Left cardiac atrium (tissue), 4 donors: ENCODE data around the gene ADGRG3. TPM values are rescaled to one million over a fixed set of nuclear protein-coding genes. Genes with fewer than 3 reads are reported as not detected.
"Not testable (repeated sequence)": the region's sequence is repeated elsewhere in the genome, so short reads cannot be mapped to it uniquely, and the experiment has no call there.

Experiments
- ATAC-seq, 2 donors: fragments of 200-7000 bp; cut with Tn5 transposase; one replicate each; pipeline ENCODE4 v1.9.1; 2020; ENCODE audit warnings: mild to moderate bottlenecking in 2 of 2, moderate library complexity in 2 of 2
- DNase-seq: peaks from one replicate; pipeline ENCODE4 v3.0.0-alpha.2; 2020
- intact Hi-C, 2 donors: fragments of 100-400 bp; cut with DNase I; formaldehyde crosslinking; loops; one replicate each; pipeline versions ENCODE4 v1.14.1 to v1.15.1; 2022 to 2023
- total RNA-seq, 2 donors: library from RNA; stranded (reverse); fragmentation: NEBNext Ultra II Directional; extraction: Animal tissue kit (Norgen Biotek cat#: 25700); gene quantifications; one replicate each; pipeline ENCODE4 v1.2.1, GENCODE V29; 2021
- donor health status: DM: no; HTN: yes; CAD: no.
- donor health status: DM: no; HTN: yes; CAD: no; lungs with severe emphysema.
- donor health status: DM: yes; HTN: yes; CAD: no.
- donor health status: Dilated cardiomyopathy.

ADGRG3 gene
- total RNA-seq, 2 donors from 2014 or later: 0.97 to 1.1 TPM

DNA sequence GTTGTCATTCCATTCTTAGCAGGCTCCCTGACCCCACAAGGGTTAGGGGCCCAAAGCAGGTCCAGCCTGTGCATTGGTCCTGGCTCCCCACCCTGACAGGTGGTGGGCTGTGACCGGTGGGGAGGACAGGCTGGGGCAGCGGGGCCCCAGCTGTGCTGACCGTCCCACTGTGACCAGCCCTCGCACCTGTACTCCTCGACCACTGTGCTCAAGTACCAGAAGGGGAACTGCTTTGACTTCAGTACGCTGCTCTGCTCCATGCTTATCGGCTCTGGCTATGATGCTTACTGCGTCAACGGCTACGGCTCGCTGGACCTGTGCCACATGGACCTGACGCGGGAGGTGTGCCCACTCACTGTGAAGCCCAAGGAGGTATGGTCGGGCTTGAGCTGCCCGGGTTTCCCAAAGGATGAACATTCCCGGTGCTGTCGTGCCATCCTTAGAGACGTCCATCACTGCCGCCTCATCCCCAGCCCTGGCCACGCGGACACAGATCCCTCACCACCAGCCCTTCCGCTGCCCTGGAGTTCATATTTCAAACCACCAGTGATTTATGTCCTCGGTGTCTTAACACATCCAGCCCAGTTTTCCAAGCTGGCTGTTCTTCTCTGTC is 33.8 kb downstream of the ADGRG3 start:
- ATAC-seq: no peak
- no peak for DNase-seq
- intact Hi-C loops: no loop called here

DNA sequence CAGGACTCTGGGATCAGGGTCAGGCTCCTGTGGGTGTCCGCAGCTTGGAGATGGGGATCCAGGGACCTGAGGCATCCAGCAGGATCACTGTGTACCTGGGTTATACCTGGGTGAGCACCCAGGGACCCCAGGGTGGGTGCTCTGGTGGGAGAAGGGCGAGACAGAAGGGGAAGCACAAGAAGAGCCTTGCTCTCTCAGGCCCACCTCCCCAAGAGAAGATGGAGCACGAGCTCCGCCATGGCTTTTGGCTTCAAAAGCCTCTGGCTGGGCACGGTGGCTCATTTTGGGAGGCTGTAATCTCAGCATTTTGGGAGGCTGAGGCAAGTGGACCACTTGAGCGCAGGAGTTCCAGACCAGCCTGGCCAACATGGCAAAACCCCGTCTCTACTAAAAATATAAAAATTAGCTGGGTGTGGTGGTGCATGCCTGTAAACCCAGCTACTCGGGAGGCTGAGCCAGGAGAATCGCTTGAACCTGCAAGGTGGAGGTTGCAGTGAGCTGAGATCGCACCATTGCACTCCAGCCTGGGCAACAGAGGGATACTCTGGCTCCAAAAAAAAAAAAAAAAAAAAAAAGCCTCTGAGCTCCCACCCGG is 35.4 kb downstream of the ADGRG3 start:
- ATAC-seq (no peak), DNase-seq (no peak)
- intact Hi-C loops: no loop called here

DNA sequence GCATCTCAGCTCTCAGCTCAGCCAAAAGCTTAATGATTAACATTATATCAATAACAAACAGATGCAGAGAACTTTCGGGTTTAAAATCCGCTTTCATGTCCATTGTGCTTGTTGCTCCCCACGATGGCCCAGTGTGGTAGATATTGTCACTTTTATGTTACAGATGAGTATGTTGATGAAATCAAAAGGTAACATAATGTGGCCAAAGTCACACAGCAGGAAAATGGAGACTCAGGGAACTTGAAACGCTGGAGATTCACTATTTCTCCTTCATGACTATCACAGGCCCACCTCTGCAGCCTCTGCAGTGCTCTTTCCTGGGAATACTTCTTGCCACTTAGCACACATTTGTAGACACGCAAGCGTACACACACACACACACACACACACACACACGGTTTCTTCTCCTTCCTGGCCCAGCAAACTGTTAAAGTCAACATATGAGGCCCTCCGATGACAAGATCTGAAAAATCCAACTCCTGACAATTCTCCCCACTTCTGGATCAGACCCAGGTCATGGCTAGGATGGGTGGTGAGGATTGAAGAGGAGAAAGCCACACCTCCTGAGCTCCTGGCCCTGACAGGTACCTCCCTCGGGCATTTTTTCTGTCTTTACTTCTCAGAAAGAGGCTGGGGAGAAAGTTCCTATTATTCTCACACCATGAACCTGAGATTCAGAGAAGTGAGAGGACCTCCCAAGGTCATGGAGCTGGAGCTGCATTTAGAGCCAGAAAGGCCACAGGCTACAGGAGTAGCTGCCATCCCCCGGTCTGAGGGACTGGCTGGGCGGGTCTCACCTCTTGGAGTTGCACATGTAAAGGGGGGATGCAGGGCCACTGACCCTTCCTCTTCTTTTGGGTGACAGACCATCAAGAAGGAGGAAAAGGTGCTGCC is 36.2 kb downstream of the ADGRG3 start:
- ATAC-seq (no peak), DNase-seq (no peak)
- intact Hi-C loops: no loop called here

DNA sequence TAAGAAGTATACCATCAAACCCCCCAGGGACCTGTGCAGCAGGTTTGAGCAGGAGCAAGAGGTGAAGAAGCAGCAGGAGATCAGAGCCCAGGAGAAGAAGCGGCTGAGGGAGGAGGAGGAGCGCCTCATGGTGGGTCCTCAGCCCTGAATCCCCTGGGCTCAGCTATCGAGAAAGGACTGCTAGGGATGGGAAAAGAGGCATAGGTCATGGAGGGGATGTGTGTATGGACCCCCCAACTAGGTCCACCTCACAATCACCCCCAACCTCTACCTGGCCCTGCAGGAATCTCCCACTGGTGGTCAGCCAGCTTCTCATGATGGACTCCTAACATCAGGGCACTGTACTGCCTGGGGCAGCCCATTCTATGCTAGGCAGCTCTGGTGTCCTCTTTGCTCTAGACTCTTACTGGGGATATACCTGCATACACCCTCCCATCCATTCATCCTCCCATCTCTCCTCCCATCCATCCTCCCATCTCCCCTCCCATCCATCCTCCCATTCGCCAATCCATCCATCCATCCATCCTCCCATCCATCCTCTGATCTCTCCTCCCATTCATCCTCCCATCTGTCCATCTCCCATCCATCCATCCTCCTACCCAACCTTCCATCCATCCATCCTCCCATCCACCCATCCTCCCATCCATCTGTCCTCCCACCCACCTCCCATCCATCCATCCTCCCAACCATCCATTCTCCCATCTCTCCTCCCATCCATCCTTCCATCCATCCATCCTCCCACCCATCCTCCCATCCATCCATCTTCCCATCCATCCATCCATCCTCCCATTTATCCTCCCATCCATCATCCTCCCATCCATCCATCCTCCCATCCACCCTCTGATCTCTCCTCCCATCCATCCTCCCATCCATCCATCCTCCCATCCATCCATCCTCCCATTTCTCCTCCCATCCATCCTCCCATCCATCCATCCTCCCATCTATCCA is 37.1 kb downstream of the ADGRG3 start:
- DNase-seq (no peak), ATAC-seq (no peak)
- intact Hi-C loops: no loop called here

DNA sequence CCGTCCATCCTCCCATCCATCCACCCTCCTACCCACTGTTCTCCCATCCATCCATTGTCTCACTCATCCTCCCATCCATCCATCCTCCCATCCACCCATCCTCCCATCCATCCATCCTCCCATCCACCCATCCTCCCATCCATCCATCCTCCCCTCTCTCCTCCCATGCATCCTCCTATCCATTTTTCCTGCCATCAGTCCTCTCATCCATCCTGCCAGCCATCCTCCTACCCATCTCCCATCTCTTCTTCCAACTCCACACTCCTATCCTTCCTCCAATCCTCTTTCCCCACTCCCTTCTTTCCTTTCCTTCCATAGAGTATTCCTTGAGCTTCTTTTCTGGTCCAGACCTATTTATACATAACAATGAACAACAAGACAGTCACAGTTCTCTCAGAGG is 38.6 kb downstream of the ADGRG3 start:
- DNase-seq (no peak), ATAC-seq (no peak)
- intact Hi-C loops: no loop called here

DNA sequence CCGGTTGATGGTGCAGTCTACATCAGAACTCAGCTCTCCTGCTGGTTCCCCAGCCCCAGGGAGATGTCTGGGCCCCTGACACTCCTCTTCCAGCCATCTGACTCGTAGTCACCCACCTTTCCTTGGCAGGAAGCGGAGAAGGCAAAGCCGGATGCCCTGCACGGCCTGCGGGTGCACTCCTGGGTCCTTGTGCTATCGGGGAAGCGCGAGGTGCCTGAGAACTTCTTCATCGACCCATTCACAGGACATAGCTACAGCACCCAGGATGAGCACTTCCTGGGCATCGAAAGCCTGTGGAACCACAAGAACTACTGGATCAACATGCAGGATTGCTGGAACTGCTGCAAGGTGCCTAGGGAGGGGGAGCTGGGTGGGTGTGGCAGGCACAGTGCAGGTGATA is 39.2 kb downstream of the ADGRG3 start:
- no peak for DNase-seq
- no peak for ATAC-seq
- intact Hi-C loops: no loop called here

DNA sequence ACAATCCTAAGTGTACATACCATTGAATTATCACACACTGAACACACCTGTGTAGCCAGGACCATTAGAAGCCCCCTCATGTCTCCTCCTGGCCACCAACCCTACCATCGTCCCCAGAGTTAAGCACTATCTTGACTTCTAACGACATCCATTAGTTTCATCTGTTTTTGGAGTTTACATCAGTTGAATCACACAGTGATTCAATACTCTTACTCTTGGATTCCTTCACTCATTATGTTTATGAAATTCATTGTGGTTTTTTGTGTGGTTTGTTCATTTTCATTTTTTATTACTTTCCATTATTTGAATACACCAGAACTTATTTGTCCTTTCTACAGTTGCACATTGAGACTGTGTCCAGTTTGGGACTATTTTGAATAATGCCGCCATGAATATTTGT is 40.1 kb downstream of the ADGRG3 start:
- intact Hi-C loops: no loop called here
- DNase-seq (no peak), ATAC-seq (no peak)

DNA sequence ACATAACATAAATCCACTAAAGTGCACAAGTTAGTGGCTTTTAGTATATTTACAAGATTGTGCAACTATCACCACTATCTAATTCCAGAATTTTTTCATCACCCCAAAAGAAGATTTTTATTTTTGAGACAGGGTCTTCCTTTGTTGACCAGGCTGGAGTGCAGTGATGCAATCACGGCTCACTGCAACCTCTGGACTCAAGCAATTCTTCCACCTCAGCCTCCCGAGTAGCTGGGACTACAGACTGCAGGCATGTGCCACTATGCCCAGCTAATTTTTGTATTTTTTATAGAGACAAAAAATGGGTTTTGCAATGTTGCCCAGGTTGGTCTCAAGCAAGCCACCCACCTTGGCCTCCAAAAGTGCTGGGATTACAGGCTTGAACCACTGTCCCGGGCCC is 41.6 kb downstream of the ADGRG3 start:
- no peak for DNase-seq
- intact Hi-C loops: loop anchor here in 1 of 2 donors (10.0 kb wide), 1 partner anchor 45 kb away; the partner anchor contains the start of gene ADGRG3
- no peak for ATAC-seq

DNA sequence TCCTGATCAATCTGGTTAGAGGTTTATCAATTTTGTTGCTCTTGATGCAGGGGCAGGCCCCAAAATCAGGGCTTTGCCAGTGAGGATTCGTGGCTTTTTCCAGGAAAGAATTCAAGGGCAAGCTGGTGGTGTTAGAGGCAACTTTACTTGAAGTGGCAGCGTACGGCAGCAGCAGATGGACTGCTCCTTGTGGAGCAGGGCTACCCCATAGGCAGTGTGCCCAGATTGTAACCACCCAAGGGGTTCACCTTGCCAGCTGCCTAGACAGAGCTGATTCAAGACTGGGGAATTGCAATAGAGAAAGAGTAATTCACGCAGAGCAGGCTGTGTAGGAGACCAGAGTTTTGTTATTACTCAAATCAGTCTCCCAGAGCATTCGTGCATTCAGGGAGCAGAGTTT is 43.2 kb downstream of the ADGRG3 start:
- ATAC-seq (no peak), DNase-seq (no peak)
- intact Hi-C loops: loop anchor here in 1 of 2 donors (10.0 kb wide), 1 partner anchor 47 kb away; the partner anchor contains the start of gene ADGRG3

DNA sequence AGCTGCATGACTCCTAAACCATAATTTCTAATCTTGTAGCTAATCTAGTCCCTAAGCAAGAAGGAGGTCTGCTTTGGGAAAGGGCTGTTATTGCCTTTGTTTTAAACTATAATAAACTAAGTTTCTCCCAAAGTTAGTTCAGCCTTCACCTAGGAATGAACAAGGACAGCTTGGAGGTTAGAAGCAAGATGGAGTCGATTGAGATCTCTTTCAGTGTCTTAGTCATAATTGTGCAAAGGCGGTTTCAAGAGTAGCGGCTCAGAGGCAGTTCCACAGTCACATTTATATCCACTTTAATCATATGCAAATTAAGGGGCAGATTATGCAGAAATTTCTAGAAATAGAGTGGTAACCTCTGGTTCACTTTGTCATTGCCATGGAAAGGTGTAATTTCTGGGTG is 43.9 kb downstream of the ADGRG3 start:
- no peak for ATAC-seq
- intact Hi-C loops: loop anchor here in 1 of 2 donors (10.0 kb wide), 1 partner anchor 47 kb away; the partner anchor contains the start of gene ADGRG3

DNA sequence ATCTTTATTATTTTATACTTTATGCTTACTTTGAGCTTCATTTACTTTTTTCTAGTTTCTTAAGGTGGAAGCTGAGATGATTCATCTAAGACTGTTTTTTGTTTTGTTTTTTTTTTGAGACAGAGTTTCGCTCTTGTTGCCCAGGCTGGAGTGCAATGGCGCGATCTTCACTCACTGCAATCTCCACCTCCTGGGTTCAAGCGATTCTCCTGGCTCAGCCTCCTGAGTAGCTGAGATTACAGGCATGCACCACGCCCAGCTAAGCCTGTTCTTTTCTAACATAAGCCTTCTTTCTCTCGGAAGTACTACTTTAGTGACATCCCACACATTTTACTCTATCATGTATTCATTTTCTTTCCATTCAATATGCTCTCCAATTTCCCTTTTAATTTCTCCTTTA is 44.5 kb downstream of the ADGRG3 start:
- not testable (repeated sequence) for ATAC-seq, DNase-seq
- intact Hi-C loops: loop anchor here in 1 of 2 donors (10.0 kb wide), 1 partner anchor 48 kb away; the partner anchor contains the start of gene ADGRG3

More for the DNA sequence above, 43.9 kb downstream of the ADGRG3 start:
- DNase-seq: no peak

DNA sequence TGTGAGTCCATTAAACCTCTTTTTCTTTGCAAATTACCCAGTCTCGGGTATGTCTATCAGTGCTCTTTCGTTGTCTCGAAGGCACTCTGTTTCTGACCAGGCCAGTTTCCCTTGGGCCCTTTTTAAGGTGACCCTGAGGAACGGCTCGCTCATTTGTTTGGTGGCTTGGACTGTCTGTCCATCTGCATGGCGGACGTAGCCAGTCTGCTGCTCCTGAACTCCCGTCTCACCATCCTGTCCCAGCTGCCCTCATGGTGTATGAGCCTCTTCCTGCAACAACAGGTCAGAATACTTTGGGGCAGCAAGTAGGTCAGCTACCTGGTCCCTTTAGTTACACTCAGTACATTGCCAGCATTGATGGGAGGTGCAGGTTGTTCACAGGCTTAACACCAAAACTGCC is 45.5 kb downstream of the ADGRG3 start:
- intact Hi-C loops: loop anchor here in 1 of 2 donors (10.0 kb wide), 1 partner anchor 49 kb away; the partner anchor contains the start of gene ADGRG3
- DNase-seq: no peak
- ATAC-seq: no peak

DNA sequence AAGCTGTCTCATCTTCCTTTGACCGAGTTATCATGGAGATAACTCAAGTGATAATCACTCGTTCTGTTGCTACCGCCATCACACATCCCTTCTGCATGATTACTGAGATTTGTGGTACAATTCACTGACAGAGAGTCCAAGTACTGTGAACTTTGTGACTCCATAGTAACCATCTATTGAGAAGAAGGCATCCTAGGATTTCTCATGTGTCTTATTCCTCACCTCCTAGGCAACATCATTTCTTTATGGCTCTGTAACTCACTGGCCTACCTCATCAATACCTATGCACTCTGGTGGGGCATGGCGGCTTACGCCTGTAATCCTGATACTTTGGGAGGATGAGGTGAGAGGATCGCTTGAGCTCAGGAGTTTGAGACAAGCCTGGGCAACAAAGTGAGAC is 45.9 kb downstream of the ADGRG3 start:
- intact Hi-C loops: loop anchor here in 1 of 2 donors (10.0 kb wide), 1 partner anchor 49 kb away; the partner anchor contains the start of gene ADGRG3
- DNase-seq (no peak), ATAC-seq (no peak)

DNA sequence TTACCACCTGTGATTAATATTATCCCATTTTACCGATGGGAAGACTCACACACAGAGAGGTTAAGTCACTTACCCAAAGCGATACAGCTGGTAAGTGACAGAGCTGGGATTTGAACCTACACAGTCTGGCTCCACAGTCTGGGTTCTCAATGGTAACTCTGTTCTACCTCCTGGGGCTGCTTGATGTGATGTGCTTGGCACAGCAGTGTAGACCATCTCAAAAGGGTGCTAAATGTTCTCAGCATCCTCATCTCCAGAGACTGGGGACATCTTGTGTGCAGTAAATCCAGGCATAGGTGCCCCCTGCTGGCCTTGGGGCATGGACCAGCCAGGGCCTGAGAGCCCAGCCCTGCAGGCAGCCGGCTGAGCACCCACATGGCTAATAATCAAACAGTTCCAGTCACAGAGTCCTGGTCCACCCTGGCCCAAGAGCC is 52.1 kb downstream of the ADGRG3 start:
- intact Hi-C loops: loop anchor here (5.0 to 10.0 kb wide), 2 partner anchors 143 to 145 kb away; no protein-coding TSS in a partner anchor
- peak; percentile 50 for DNase-seq
- ATAC-seq: peak; percentile 47 to 80

DNA sequence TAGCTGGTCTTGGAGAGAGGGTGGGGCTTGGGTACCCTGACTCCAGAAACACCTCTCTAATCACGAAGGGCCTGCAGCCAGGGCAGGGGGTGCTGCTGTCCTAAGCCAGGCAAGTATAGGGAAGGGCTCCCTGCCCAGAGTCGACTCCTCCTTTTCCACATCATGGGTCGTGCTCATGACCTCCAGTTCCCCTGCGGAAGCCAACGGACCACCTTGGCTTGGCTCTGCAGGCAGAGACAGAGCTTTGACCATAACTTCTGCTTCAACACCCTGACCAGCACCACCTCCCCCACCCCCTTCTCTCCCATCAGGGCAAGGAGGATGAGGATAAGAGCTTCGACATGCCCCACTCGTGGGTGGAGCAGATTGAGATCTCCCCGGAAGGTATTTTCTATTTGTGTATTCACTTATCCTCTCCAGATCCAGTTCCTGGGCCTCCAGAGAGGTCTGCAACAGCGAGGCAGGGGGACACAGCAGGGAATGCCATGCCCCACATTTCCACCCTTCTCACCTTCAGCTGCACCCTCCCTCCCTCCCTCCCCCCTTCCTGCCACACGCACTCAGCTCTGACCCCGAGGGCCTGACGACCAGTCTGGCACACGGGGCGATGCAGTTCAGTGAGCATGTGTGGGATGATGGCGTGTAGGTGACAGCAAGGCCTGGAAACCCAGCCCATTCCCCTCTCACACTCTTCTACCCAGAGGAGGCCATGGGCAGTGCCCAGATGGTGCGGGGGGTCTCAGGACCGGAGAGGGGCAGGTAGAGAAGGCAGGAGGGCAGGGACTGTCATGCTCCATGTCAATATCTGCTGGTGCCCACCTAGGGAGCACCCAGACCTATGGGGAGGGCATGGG is 53.5 kb downstream of the ADGRG3 start:
- intact Hi-C loops: loop anchor here (5.0 to 10.0 kb wide), 2 partner anchors 144 to 147 kb away; no protein-coding TSS in a partner anchor
- DNase-seq (no peak), ATAC-seq (no peak)

DNA sequence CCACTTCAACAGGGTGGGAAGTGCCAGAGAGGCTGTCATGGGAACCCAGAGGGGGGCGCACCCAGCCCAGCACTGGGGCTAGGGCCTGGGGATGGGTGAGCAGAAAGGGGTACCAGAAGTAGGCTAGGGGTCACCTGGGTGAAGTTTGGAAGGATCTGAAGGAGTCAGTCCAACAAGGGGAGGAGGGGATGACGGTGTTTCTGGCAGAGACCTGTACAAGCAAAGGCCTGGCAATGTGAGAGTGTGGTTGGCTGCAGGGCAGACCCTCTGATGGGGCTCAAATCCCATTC is 54.0 kb downstream of the ADGRG3 start:
- DNase-seq (no peak), ATAC-seq (no peak)
- intact Hi-C loops: loop anchor here (5.0 to 10.0 kb wide), 2 partner anchors 145 to 147 kb away; no protein-coding TSS in a partner anchor

DNA sequence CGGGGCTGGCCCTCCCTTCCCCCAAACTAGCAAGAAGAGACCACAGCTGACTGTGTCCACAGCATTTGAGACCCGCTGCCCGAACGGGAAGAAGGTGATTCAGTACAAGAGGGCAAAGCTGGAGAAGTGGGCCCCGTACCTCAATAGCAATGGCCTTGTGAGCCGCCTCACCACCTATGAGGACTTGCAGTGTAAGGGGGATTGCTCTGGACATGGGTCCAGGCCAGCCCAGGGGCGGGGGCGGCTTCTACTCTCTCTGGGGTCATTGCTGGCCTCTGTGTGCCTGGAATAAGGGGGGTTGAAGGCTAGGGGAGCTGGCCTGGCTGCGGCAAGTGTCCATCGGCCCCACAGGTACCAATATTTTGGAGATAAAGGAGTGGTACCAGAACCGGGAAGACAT is 54.5 kb downstream of the ADGRG3 start:
- intact Hi-C loops: loop anchor here (5.0 to 10.0 kb wide), 2 partner anchors 145 to 148 kb away; no protein-coding TSS in a partner anchor
- ATAC-seq: no peak
- no peak for DNase-seq

DNA sequence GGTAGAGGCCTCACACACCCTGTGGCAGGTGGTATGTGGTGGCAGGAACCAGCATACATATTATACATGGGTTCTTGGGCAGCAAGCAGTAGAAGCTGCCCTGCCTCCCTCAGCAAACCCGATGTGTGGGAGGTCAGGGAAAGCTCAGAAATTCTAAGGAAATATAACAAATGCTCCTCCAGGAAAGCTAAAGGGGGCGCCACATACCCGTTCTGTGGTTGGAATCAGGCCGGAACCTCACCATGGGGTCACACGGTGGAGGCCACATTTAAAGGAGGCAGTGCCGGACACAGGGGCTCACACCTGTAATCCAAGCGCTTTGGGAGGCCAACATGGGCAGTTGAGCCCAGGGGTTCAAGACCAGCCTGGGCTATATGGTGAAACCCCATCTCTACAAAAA is 55.1 kb downstream of the ADGRG3 start:
- ATAC-seq: no peak
- no peak for DNase-seq
- intact Hi-C loops: loop anchor here (5.0 to 10.0 kb wide), 2 partner anchors 146 to 148 kb away; no protein-coding TSS in a partner anchor
